Activated naive CD4-positive, alpha-beta T cell treated with Interleukin-2 at 50 U/mL for 16 hours (primary cell): ENCODE data around the gene KIF1C.

Experiments
- DNase-seq: peaks from one replicate; pipeline ENCODE4 v3.0.0-alpha.2; 2020

Gene KIF1C

DNA sequence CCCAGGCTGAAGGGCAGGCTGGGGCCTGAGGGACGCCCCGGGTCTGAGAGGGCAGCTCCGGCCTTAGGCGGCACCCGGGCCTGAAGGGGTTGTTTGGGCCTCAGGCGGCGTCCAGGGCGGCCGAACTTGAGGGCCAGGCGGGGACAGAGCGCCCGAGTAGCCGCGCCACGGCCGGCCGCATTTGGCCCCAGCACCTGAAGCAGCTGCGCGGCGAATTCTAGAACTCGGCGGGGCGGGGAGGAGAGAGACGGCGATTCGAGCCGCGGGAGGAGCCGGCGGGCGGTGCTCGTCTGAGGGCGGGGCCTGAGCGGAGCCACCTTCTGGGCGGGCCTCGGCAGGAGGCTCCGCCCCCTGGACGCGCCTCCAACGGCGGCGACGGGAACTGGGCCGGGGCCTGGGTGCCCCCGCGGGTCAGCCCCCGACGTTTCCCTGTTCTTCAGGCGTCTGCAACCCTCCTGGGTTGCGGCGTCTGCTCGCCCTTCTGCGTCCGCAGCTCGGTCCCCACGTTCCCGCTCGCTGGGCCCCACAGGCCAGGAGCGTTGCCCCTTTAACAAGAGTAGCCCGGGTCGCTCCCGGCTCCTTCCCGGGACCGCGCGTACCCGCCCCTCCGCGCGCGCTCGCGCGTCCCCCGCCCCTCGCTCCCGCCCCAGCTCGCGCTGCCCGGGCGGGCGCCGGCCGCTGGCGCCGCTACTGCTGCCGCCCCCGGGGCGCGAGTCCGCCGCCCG, at the start of gene KIF1C, which contains the start of gene INCA1:
Gene KIF1C, plus strand, starts transcription at position 649 of the 725 bp plus-strand sequence. CDS start 2,297 bp downstream, outside the sequence.
Gene INCA1, minus strand, starts transcription at position 221 of the 725 bp plus-strand sequence. CDS start 3,085 bp downstream, outside the sequence.
- DNase-seq: peak; percentile 89

- DNase-seq: peak; percentile 92
Measured at GRCh38 chr17:4948166-4948930, 49.4 kb upstream of the KIF1C start, which contains the start of gene PFN1. PFN1 (minus strand) TSS chr17:4948530; CDS start chr17:4948394, 136 bp downstream.

GRCh38 chr17:4948931-4949320, 48.8 kb upstream of the KIF1C start:
- peak; percentile 75 for DNase-seq

GRCh38 chr17:4949321-4950074, 48.3 kb upstream of the KIF1C start:
- DNase-seq: peak; percentile 77

DNA sequence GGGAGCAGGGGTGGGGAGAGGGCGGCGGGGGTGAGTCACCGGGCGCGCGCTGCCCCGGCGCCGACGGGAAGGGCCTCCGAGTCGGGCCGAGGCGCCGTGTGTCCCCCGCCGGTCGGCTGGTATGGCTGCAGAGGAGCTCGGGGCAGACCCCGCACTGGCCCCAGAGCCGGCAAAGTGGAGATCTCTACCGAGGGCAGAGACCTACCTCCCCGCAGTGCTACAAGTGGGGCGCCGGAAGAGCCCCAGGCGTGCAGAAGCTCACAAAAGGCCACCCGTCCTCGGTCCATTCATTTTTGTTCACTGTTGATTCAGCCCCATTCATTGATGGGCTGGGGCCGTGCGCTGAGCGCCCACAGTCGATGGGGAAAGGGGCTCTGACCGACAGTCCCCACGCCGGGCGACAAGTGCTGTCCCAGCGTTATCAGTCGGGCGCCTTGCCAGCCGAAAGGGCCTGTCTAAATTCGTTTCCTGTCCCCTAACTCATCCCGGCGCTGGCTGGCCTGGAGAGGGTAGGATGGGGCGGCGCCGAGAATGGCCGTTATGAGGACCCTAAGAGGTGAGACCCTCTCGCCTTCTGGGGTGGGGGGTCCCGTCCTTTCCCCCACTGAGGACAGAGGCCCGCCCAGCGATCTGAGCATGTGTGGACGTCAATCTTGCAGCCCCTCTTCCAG, 47.5 kb upstream of the KIF1C start:
- DNase-seq: peak; percentile 41

DNA sequence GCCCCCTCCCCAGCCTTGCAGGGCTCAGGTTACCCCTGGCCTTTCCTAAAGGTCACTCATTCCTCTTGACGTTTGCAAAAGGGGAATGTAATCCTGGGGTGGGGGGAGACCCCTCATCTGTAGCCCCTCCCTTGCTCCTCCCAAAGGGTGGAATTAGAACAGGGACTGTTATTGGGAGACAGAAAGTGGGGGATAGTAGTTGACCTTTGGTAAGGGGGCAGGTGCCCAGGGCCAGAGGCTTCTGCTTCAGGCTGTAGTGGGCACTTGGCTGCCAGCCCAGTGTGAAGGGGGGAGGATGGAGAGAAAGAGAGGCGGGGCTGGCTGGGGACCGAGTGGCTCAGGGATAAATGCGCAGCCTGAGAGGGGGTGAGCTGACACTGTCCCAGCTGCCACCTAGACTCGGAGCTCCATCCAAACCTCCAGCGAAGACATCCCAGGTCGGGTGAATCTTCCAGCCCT, 47.0 kb upstream of the KIF1C start, which contains the start of gene ENO3:
Gene ENO3, plus strand, starts transcription at position 374 of the 459 bp plus-strand sequence. CDS start 711 bp downstream, outside the sequence.
- no peak for DNase-seq

- no peak for DNase-seq
Measured at GRCh38 chr17:4951486-4951885, 46.3 kb upstream of the KIF1C start.

DNA sequence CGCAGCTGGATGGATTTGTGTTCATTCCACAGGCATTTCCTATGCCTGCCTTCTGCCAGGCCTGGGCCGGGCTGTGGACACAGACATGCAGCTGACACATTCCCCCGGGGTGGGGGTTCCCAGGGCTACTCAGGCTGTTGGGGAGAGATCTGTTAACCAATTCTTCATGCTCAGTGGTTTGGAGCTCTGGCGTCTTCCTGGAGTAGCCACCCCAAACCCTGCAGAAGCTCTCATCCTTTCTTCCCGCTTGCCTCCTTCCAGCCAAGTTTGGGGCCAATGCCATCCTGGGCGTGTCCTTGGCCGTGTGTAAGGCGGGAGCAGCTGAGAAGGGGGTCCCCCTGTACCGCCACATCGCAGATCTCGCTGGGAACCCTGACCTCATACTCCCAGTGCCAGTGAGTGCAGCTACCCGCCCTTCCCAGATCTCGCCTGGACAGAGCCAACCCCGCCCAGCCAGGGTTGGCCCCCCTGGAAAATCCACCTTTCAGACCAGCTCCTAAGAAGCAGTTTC, 44.2 kb upstream of the KIF1C start:
- DNase-seq: no peak

GRCh38 chr17:4955091-4955490, 42.7 kb upstream of the KIF1C start:
- no peak for DNase-seq

DNA sequence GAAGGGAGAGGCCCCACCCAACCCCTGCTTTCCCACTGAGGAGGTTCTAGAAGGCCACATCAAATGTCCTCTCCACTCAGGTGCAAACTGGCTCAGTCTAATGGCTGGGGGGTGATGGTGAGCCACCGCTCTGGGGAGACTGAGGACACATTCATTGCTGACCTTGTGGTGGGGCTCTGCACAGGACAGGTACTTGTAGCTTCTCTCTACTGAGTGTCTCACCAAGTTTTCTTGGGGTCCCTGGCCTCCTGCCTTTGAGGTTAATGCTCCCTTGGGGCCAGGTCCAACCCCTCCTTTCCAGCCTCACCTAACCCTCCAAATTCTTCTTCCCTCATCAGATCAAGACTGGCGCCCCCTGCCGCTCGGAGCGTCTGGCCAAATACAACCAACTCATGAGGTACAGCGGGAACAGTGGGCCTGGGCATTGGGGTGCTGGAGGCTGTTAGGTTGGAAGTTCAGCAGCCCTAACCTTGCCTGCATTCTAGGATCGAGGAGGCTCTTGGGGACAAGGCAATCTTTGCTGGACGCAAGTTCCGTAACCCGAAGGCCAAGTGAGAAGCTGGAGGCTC, 41.2 kb upstream of the KIF1C start:
- DNase-seq: peak; percentile 48

- no peak for DNase-seq
Measured at GRCh38 chr17:4958102-4958501, 39.6 kb upstream of the KIF1C start.

DNA sequence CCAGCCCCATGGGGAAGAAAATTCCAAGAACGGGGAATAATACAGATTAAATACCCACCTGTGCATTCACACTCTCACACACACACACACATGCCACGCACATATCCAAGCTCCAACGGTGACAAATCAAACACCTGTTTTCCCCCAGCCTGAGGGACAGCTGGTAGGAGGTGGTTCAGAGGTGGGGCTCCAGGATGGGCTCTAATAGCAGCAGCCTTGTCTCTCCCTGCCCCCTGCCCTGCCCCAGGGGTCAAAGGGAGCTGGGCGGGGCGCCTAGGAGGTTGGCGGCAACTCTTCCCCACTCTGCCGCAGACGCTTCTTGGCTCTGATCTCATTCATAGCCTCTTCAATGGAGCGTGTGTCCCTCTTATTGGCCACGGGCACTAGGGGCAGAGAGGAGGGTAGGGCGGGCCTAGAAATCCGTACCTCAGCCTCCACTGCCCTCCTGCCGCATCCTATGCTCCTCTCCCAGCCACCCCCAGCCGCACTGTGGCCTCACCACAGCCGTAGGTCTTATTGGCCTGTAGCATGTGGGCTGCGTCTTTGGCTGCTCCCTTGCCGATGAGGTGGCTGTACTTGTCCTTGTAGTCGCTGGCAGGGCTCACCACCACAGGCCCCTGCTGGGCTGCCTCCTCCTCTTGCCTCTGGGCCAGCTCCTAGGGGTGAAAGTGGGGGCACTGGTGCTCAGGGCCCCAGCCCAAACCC, 38.3 kb upstream of the KIF1C start:
- no peak for DNase-seq

GRCh38 chr17:4960279-4960922, 37.3 kb upstream of the KIF1C start:
- no peak for DNase-seq

- DNase-seq: no peak
Measured at GRCh38 chr17:4965311-4965986, 32.3 kb upstream of the KIF1C start.

DNA sequence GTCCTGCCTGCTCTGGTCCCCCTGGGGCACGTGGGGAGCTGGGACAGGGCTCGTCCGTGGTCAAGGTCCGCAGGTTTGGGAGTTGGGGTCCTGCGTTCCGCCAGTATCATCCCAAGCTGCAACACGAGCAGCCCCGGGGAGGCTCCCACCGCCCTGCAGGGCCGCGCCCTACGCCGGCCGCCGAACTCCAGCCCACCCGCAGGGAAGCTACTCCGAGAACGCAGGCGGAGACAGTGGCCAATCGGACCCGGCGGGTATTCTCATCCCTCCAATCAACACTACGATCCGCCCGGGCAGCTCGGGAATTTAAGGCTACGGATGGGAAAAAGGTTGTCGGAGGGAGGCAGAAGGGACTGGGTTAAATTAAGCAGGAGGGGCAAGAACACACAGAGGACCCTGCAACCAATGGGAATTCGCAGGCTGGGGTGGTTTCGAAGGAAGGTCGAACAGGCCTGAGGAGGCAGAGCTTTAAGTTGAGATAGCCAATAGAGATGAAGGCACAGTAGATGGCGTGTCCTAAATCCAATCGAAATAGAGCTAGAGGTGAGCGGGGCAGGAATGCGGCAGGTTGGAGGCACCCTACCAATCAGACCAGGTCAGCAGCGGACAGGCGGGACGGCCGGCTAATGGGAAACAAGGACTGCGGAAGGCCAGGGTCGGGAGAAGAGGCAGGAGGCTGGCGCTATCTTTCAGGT, 30.8 kb upstream of the KIF1C start:
- peak; percentile 93 for DNase-seq

GRCh38 chr17:4967539-4968485, 29.9 kb upstream of the KIF1C start, which contains the start of gene SPAG7:
SPAG7 (minus strand) TSS chr17:4967817; CDS start chr17:4967804, 13 bp downstream.
- DNase-seq: peak; percentile 93

DNA sequence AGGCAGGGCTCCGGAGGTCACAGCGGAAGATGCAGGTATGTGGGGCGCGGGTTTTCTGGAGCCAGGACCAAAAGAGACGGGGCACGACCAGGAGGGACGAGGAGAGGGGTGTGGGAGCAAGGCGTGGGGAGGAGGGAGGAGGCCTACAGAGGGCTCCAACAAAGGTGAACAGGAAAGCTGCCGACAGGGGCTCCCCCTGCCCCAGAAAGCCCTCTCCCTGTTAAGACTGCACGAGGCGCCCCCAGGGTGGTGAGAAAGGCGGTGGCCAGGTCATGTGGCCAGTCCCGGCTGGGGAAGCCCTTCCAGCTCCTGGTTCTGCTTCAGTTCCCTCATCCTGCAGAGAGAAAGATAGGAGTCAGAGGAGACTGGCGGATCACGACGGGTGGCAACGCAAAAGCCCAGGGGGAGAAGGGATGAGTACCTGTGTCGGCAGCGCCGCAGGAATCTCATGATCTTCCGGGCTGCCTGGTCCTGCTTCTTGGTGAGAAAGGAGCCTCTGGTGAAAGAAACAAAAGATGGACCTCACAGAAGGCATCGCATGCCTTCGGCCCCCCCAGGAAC, 29.2 kb upstream of the KIF1C start:
- peak; percentile 42 for DNase-seq
